Measurements from ENCODE around the gene CMSS1.
"Not testable (repeated sequence)": the region's sequence is repeated elsewhere in the genome, so short reads cannot be mapped to it uniquely, and the experiment has no call there.

The CMSS1 gene

GRCh38 chr3:99823723-99824711 is 6.4 kb downstream of the CMSS1 start:
- no peak for DNase-seq

GRCh38 chr3:99825004-99825640 is 7.5 kb downstream of the CMSS1 start:
- no peak for DNase-seq

- no peak for DNase-seq
Measured at GRCh38 chr3:99829844-99830243, 12.2 kb downstream of the CMSS1 start.

GRCh38 chr3:99833617-99834205 is 16.0 kb downstream of the CMSS1 start:
- no peak for DNase-seq

GRCh38 chr3:99834211-99834957 is 16.7 kb downstream of the CMSS1 start:
- DNase-seq = no peak

GRCh38 chr3:99836681-99837080 is 19.0 kb downstream of the CMSS1 start:
- DNase-seq = no peak

GRCh38 chr3:99837715-99838114 is 20.1 kb downstream of the CMSS1 start:
- DNase-seq = no peak

- DNase-seq = no peak
Measured at GRCh38 chr3:99838755-99839154, 21.1 kb downstream of the CMSS1 start.

GRCh38 chr3:99839613-99840012 is 22.0 kb downstream of the CMSS1 start:
- no peak for DNase-seq

- not testable (repeated sequence) for DNase-seq
Measured at GRCh38 chr3:99841949-99842348, 24.3 kb downstream of the CMSS1 start.

- DNase-seq = no peak
Measured at GRCh38 chr3:99842826-99843589, 25.3 kb downstream of the CMSS1 start.

- DNase-seq = no peak
Measured at GRCh38 chr3:99843590-99844258, 26.1 kb downstream of the CMSS1 start.

- no peak for DNase-seq
Measured at GRCh38 chr3:99845331-99845730, 27.7 kb downstream of the CMSS1 start.

- no peak for DNase-seq
Measured at GRCh38 chr3:99845999-99846398, 28.3 kb downstream of the CMSS1 start.

GRCh38 chr3:99846477-99847160 is 29.0 kb downstream of the CMSS1 start:
- DNase-seq = no peak

GRCh38 chr3:99848433-99848832 is 30.8 kb downstream of the CMSS1 start:
- no peak for DNase-seq

- DNase-seq = no peak
Measured at GRCh38 chr3:99850608-99851007, 32.9 kb downstream of the CMSS1 start.

GRCh38 chr3:99851955-99852354 is 34.3 kb downstream of the CMSS1 start:
- no peak for DNase-seq

- no peak for DNase-seq
Measured at GRCh38 chr3:99852851-99853250, 35.2 kb downstream of the CMSS1 start.

GRCh38 chr3:99854756-99855298 is 37.2 kb downstream of the CMSS1 start:
- no peak for DNase-seq

- no peak for DNase-seq
Measured at GRCh38 chr3:99855900-99856299, 38.2 kb downstream of the CMSS1 start.
